Measurements from ENCODE around the gene MACROD2. TPM values are rescaled to one million over a fixed set of nuclear protein-coding genes. Genes with fewer than 3 reads are reported as not detected.

Gene MACROD2
- total and polyA plus RNA-seq, 2 donors (not counting 1 experiment from before 2014, with no cell fraction given): 5.3 to 6.7 TPM

- no peaks in the 10 kb centered on the region for H3K9me3 Mint-ChIP-seq (ENCODE audit: insufficient read depth)
- H3K9me3 ChIP-seq (ENCODE audit: control extremely low read depth in 1 of 3, control insufficient read depth in 2 of 3, insufficient read depth in 1 of 3, low read length in 2 of 3): no peaks in the 10 kb centered on the region
- H3K4me1 Mint-ChIP-seq: peaks cover 1% of the 10 kb centered on the region
- H3K4me3 ChIP-seq (ENCODE audit: control extremely low read depth in 1 of 5, extremely low read depth in 1 of 5, insufficient read depth in 1 of 5, low read depth in 2 of 5, low read length in 4 of 5): no peak overlapping the region
- intact Hi-C loops (cut with micrococcal nuclease): no loop called here
- H3K27ac ChIP-seq (ENCODE audit: low read length in 2 of 2): no peak overlapping the region
- CTCF ChIA-PET: no interaction called here
- POLR2A ChIA-PET: no interaction called here
- H3K27ac Mint-ChIP-seq: no peak overlapping the region
- no peaks in the 10 kb centered on the region for H3K79me2 ChIP-seq (ENCODE audit: control insufficient read depth, insufficient read depth, low read length)
- no peak overlapping the region for H2AFZ ChIP-seq (ENCODE audit: insufficient read depth, low read depth, low read length, poor library complexity, severe bottlenecking)
- H3K4me3 Mint-ChIP-seq: no peak overlapping the region
- no peaks in the 10 kb centered on the region for H3K36me3 ChIP-seq (replicated peaks in 1 of 2; ENCODE audit: control extremely low read depth in 1 of 2, control insufficient read depth in 1 of 2, extremely low read depth in 1 of 2, insufficient read depth in 2 of 2, low read length in 1 of 2)
- no peaks in the 10 kb centered on the region for H4K20me1 ChIP-seq (ENCODE audit: control insufficient read depth, insufficient read depth, low read length, poor library complexity, severe bottlenecking)
- no peak overlapping the region for H3K4me2 ChIP-seq (replicated peaks; ENCODE audit: low read depth, low read length, poor library complexity, severe bottlenecking)
- no peaks in the 10 kb centered on the region for H3K4me1 ChIP-seq (ENCODE audit: control insufficient read depth in 2 of 2, insufficient read depth in 2 of 2, low read length in 2 of 2)
- no peak overlapping the region for H3K9ac ChIP-seq (ENCODE audit: low read length)
- no peak for TF ChIP-seq EZH2 (IDR thresholded peaks at IDR 0.05; ENCODE audit: borderline replicate concordance, insufficient read depth, low read depth, low read length, poor library complexity, severe bottlenecking)
- TF ChIP-seq CTCF (IDR thresholded peaks at IDR 0.05): no peak
- 100% methylated on average over 1 of the region's 6 CpGs for whole genome bisulfite sequencing (ENCODE audit: insufficient coverage)
- ATAC-seq (ENCODE audit: low read depth) (no peak), DNase-seq (no peak)
- H3K27me3 ChIP-seq (replicated peaks in 1 of 4; ENCODE audit: control extremely low read depth in 1 of 4, control insufficient read depth in 3 of 4, insufficient read depth in 4 of 4, low read length in 3 of 4): no peaks in the 10 kb centered on the region
- H3K27me3 Mint-ChIP-seq: no peaks in the 10 kb centered on the region
These were observed 307.8 kb downstream of the MACROD2 start for GRCh38 chr20:14303106-14303505.

GRCh38 chr20:14303651-14304050 lies 308.3 kb downstream of the MACROD2 start:
- Mint-ChIP-seq H3K9me3 (ENCODE audit: insufficient read depth) (no peaks in the 10 kb centered on the region), H3K4me1 (peaks cover 1% of the 10 kb centered on the region), H3K27me3 (peaks cover 2% of the 10 kb centered on the region), H3K4me3 (no peak overlapping the region), H3K27ac (no peak overlapping the region)
- Histone ChIP-seq H3K36me3 (replicated peaks in 1 of 2; ENCODE audit: control extremely low read depth in 1 of 2, control insufficient read depth in 1 of 2, extremely low read depth in 1 of 2, insufficient read depth in 2 of 2, low read length in 1 of 2) (no peaks in the 10 kb centered on the region), H3K27ac (ENCODE audit: low read length in 2 of 2) (no peak overlapping the region), H3K9ac (ENCODE audit: low read length) (no peak overlapping the region), H4K20me1 (ENCODE audit: control insufficient read depth, insufficient read depth, low read length, poor library complexity, severe bottlenecking) (no peaks in the 10 kb centered on the region), H2AFZ (ENCODE audit: insufficient read depth, low read depth, low read length, poor library complexity, severe bottlenecking) (no peak overlapping the region), H3K9me3 (ENCODE audit: control extremely low read depth in 1 of 3, control insufficient read depth in 2 of 3, insufficient read depth in 1 of 3, low read length in 2 of 3) (no peaks in the 10 kb centered on the region), H3K4me1 (ENCODE audit: control insufficient read depth in 2 of 2, insufficient read depth in 2 of 2, low read length in 2 of 2) (no peaks in the 10 kb centered on the region), H3K4me2 (replicated peaks; ENCODE audit: low read depth, low read length, poor library complexity, severe bottlenecking) (no peak overlapping the region), H3K27me3 (replicated peaks in 1 of 4; ENCODE audit: control extremely low read depth in 1 of 4, control insufficient read depth in 3 of 4, insufficient read depth in 4 of 4, low read length in 3 of 4) (no peaks in the 10 kb centered on the region), H3K4me3 (ENCODE audit: control extremely low read depth in 1 of 5, extremely low read depth in 1 of 5, insufficient read depth in 1 of 5, low read depth in 2 of 5, low read length in 4 of 5) (no peak overlapping the region), H3K79me2 (ENCODE audit: control insufficient read depth, insufficient read depth, low read length) (no peaks in the 10 kb centered on the region)
- DNase-seq (no peak), ATAC-seq (ENCODE audit: low read depth) (no peak)
- ChIA-PET POLR2A (no interaction called here), CTCF (no interaction called here)
- intact Hi-C loops (cut with micrococcal nuclease): no loop called here
- TF ChIP-seq CTCF (IDR thresholded peaks at IDR 0.05): no peak
- no peak for TF ChIP-seq EZH2 (IDR thresholded peaks at IDR 0.05; ENCODE audit: borderline replicate concordance, insufficient read depth, low read depth, low read length, poor library complexity, severe bottlenecking)
